CD4-positive, alpha-beta T cell (primary cell): ENCODE data around the gene KIF5B. TPM values are rescaled to one million over a fixed set of nuclear protein-coding genes. Genes with fewer than 3 reads are reported as not detected.

Experiments
- ATAC-seq: fragments of 200-7000 bp; cut with Tn5 transposase; one replicate; pipeline ENCODE4 v1.10.0; 2022; ENCODE audit warnings: mild to moderate bottlenecking; ENCODE audit not compliant: poor library complexity
- CTCF ChIA-PET: fragments of 350-600 bp; sonication (Branson Sonifier 250); formaldehyde crosslinking; loops from one replicate; lab custom pipeline; 2021; ENCODE audit warnings: antibody characterized with exemption, inconsistent platforms; lab: Charles Lee
- POLR2A ChIA-PET: fragments of 350-600 bp; sonication (Branson Sonifier 250); formaldehyde crosslinking; loops from one replicate; lab custom pipeline; 2021; ENCODE audit warnings: antibody characterized with exemption, inconsistent platforms; lab: Charles Lee
- DNase-seq, 14 experiments: peaks; one replicate each; pipeline ENCODE4 v3.0.0-alpha.2; 2013 to 2020; ENCODE audit warnings: mixed read lengths in 2 of 14
- H3K27ac ChIP-seq, 2 donors: one replicate each; pipeline versions ENCODE4 v1.5.1 to v1.7.0; 2013; ENCODE audit warnings: low read length in 2 of 2, low read depth in 1 of 2, mild to moderate bottlenecking in 1 of 2
- H3K27me3 ChIP-seq, 2 experiments: 1 replicate in 1 of 2; 2 replicates in 1 of 2; pipeline versions ENCODE4 v1.6.1 to v1.7.0; 2013; ENCODE audit warnings: low read length in 2 of 2, control low read depth in 1 of 2, mild to moderate bottlenecking in 1 of 2, moderate library complexity in 1 of 2; ENCODE audit not compliant: insufficient read depth in 2 of 2, control insufficient read depth in 1 of 2
- H3K36me3 ChIP-seq: one replicate; pipeline ENCODE4 v1.6.1; 2013; ENCODE audit warnings: low read length, control low read depth; ENCODE audit not compliant: insufficient read depth
- H3K4me1 ChIP-seq: one replicate; pipeline ENCODE4 v1.6.1; 2013; ENCODE audit warnings: low read length, control low read depth; ENCODE audit not compliant: insufficient read depth
- H3K4me3 ChIP-seq: one replicate; pipeline ENCODE4 v1.5.1; 2013; ENCODE audit warnings: mild to moderate bottlenecking, low read length, moderate library complexity
- H3K9me3 ChIP-seq, 2 experiments: 1 replicate in 1 of 2; 2 replicates in 1 of 2; pipeline versions ENCODE4 v1.6.1 to v1.7.0; 2013; ENCODE audit warnings: low read length in 2 of 2, mild to moderate bottlenecking in 2 of 2, control low read depth in 1 of 2, moderate library complexity in 1 of 2; ENCODE audit not compliant: control insufficient read depth in 1 of 2, insufficient read depth in 1 of 2
- H3K27ac Mint-ChIP-seq: one replicate; pipeline ENCODE4 v1.8.0; 2020; ENCODE audit warnings: mixed read lengths
- H3K27me3 Mint-ChIP-seq: one replicate; pipeline ENCODE4 v1.8.0; 2021; ENCODE audit warnings: mixed read lengths
- H3K36me3 Mint-ChIP-seq: one replicate; pipeline ENCODE4 v1.8.0; 2021; ENCODE audit warnings: low read depth, mixed read lengths
- H3K4me1 Mint-ChIP-seq: one replicate; pipeline ENCODE4 v1.8.0; 2021; ENCODE audit warnings: low read depth, mixed read lengths
- H3K4me3 Mint-ChIP-seq: one replicate; pipeline ENCODE4 v1.8.0; 2020; ENCODE audit warnings: mild to moderate bottlenecking, mixed read lengths
- H3K9me3 Mint-ChIP-seq: one replicate; pipeline ENCODE4 v1.8.0; 2020; ENCODE audit warnings: mixed read lengths
- intact Hi-C, 2 experiments: fragments of 100-400 bp; cut with DNase I in 1 of 2; cut with micrococcal nuclease in 1 of 2; formaldehyde crosslinking; loops; one replicate each; pipeline versions ENCODE4 v1.15.1 to v1.9.0; 2023 to 2025; cut with DNase I, micrococcal nuclease
- total RNA-seq, 174 experiments: library from RNA in 2 of 174; stranded (reverse) in 2 of 174; gene quantifications; one replicate each; pipeline ENCODE4 v1.2.3 and lab custom pipeline; 2021 to 2026
- TF ChIP-seq, protein P1 (sequence below): fragments of 200-600 bp; IDR thresholded peaks from one replicate; pipeline ENCODE4 v1.8.0; 2022; ENCODE audit warnings: antibody characterized with exemption, mild to moderate bottlenecking

The KIF5B gene
- total RNA-seq, 2 experiments from 2014 or later: 58.3 to 59.0 TPM

DNA sequence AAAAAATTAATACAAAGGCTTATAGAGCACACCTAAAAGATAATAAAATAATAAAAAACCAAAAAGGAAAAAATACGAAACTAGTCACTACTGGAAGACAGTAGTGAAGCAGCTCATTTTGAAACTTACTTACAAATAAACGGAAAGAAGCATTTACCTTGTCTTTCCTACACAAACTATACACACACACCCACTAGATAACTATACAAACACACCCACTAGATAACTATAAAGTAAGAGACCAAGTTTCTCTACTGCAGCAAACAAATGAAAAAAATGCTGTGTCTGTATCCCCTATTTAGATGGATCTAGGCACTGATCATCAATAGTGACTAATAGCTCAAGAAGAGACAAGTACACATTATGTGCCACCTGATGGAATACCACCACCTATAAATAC is 49.2 kb downstream of the KIF5B start:
- Mint-ChIP-seq H3K4me1 (peaks cover 11% of the 10 kb centered on the region), H3K4me3 (no peak overlapping the region), H3K27ac (peak overlapping the region; percentile 9), H3K36me3 (peaks cover 43% of the 10 kb centered on the region), H3K27me3 (no peaks in the 10 kb centered on the region), H3K9me3 (no peaks in the 10 kb centered on the region)
- no peak for ATAC-seq
- Histone ChIP-seq H3K27me3 (no peaks in the 10 kb centered on the region), H3K4me1 (no peaks in the 10 kb centered on the region), H3K9me3 (no peaks in the 10 kb centered on the region), H3K27ac (no peak overlapping the region), H3K36me3 (peaks cover 25% of the 10 kb centered on the region), H3K4me3 (no peak overlapping the region)
- CTCF ChIA-PET: interaction anchor here (0.6 to 1.5 kb wide), 2 partner anchors 145 to 161 kb away, joined by 3 to 7 read pairs; no protein-coding TSS in a partner anchor
- TF ChIP-seq, protein P1, sequence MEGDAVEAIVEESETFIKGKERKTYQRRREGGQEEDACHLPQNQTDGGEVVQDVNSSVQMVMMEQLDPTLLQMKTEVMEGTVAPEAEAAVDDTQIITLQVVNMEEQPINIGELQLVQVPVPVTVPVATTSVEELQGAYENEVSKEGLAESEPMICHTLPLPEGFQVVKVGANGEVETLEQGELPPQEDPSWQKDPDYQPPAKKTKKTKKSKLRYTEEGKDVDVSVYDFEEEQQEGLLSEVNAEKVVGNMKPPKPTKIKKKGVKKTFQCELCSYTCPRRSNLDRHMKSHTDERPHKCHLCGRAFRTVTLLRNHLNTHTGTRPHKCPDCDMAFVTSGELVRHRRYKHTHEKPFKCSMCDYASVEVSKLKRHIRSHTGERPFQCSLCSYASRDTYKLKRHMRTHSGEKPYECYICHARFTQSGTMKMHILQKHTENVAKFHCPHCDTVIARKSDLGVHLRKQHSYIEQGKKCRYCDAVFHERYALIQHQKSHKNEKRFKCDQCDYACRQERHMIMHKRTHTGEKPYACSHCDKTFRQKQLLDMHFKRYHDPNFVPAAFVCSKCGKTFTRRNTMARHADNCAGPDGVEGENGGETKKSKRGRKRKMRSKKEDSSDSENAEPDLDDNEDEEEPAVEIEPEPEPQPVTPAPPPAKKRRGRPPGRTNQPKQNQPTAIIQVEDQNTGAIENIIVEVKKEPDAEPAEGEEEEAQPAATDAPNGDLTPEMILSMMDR: no peak
- POLR2A ChIA-PET: interaction anchor here (0.9 to 3.7 kb wide), 2 partner anchors 78 to 145 kb away, joined by 3 to 18 read pairs; no protein-coding TSS in a partner anchor
- intact Hi-C loops: no loop called here
- no peak for DNase-seq

DNA sequence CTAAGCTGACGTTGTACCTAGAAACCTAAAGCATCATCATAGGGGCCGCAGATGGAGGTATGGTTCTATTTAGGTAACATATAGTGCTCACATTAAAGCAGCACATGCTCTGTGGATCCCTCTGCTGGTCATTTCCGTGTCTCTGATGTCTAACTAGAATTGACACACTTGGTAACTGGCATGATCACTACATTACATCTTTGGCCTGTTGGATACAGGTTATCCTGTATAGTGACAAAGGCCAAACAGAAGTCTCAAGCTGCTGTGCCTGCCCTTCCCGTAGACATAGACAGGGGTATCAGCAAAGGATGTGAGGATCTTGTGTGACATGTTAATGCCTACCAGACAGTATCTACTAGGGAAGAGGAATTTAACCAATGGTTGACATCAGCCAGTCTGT is 51.2 kb downstream of the KIF5B start:
- Mint-ChIP-seq H3K27ac (peak overlapping the region; percentile 58), H3K36me3 (peaks cover 25% of the 10 kb centered on the region), H3K4me3 (no peak overlapping the region), H3K27me3 (no peaks in the 10 kb centered on the region), H3K9me3 (no peaks in the 10 kb centered on the region), H3K4me1 (peaks cover 16% of the 10 kb centered on the region)
- Histone ChIP-seq H3K9me3 (no peaks in the 10 kb centered on the region), H3K27ac (no peak overlapping the region), H3K27me3 (no peaks in the 10 kb centered on the region), H3K4me1 (no peaks in the 10 kb centered on the region), H3K36me3 (peaks cover 9% of the 10 kb centered on the region), H3K4me3 (no peak overlapping the region)
- DNase-seq (peak in 10 of 14 experiments; percentile 2 to 68 (median 34)), ATAC-seq (peak; percentile 81)
- intact Hi-C loops: loop anchor here (1.0 to 2.0 kb wide), 3 partner anchors 76 to 1278 kb away; partner anchors contain the start of gene ARHGAP12 (in 1 of the 2)
- TF ChIP-seq, protein P1: peak; percentile 67
- ChIA-PET CTCF (interaction anchor here (0.7 to 1.1 kb wide), 5 partner anchors 8 to 145 kb away, joined by 3 to 6 read pairs (median 3); no protein-coding TSS in a partner anchor), POLR2A (interaction anchor here (1.0 to 3.7 kb wide), 3 partner anchors 72 to 143 kb away, joined by 3 to 18 read pairs (median 3); no protein-coding TSS in a partner anchor)

DNA sequence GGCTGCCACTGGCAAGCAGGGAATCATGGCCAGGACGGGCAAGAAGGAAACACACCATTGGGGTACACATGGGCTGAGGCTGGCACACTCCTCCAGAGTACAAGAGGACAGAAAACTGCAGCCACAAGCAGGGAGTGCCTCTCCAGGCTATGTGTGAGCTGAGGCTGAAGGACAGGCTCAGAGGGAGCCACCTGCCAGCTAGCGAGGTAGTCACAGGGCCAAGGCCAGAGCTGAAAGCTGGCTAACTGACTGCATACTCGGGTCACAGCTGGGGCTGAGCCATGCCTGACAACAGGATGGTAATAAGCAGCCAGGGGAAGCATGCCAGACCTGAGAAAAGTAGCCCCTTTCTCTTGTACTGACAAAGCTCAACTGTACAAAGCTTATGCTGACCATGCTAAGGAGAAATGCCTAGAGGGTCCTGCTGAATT is 52.0 kb downstream of the KIF5B start:
- H3K27ac ChIP-seq: no peak overlapping the region
- Mint-ChIP-seq H3K27me3 (no peaks in the 10 kb centered on the region), H3K36me3 (peaks cover 18% of the 10 kb centered on the region), H3K4me3 (no peak overlapping the region), H3K4me1 (peaks cover 16% of the 10 kb centered on the region), H3K9me3 (no peaks in the 10 kb centered on the region), H3K27ac (peak overlapping the region; percentile 58)
- H3K9me3 ChIP-seq: no peaks in the 10 kb centered on the region
- H3K4me3 ChIP-seq: no peak overlapping the region
- CTCF ChIA-PET: interaction anchor here (0.8 to 1.1 kb wide), 3 partner anchors 9 to 142 kb away, joined by 3 to 6 read pairs (median 3); no protein-coding TSS in a partner anchor
- no peaks in the 10 kb centered on the region for H3K4me1 ChIP-seq
- peaks cover 4% of the 10 kb centered on the region for H3K36me3 ChIP-seq
- intact Hi-C loops: loop anchor here (2.0 to 5.0 kb wide), 3 partner anchors 72 to 1277 kb away; partner anchors contain the start of gene ARHGAP12 (in 1 of the 2)
- DNase-seq: peak in 2 of 14 experiments; percentile 8 to 13
- no peaks in the 10 kb centered on the region for H3K27me3 ChIP-seq
- ATAC-seq: no peak
- POLR2A ChIA-PET: interaction anchor here (0.6 to 3.7 kb wide), 4 partner anchors 71 to 921 kb away, joined by 3 to 18 read pairs (median 3); no protein-coding TSS in a partner anchor
- TF ChIP-seq, protein P1: no peak
